Stimulated activated effector memory CD8-positive, alpha-beta T cell treated with anti-CD3 and anti-CD28 coated beads, Interleukin-12 subunit alpha, Interleukin-12 subunit beta, amount 100 ng/mL, for 72 hours (primary cell): ENCODE measurements around the gene ANKRD62.
"Not testable (repeated sequence)": the region's sequence is repeated elsewhere in the genome, so short reads cannot be mapped to it uniquely, and the experiment has no call there.

Experiments used
- ATAC-seq: fragments of 150-1000 bp; cut with Tn5 transposase; 2 replicates; pipeline ENCODE4 v1.10.0; 2021
- DNase-seq, 2 donors: peaks; one replicate each; pipeline ENCODE4 v3.0.0; 2021 to 2022; ENCODE audit warnings: low spot score in 2 of 2
- H3K27ac Mint-ChIP-seq: one replicate; pipeline ENCODE4 v1.8.0; 2022; ENCODE audit warnings: mild to moderate bottlenecking, mixed read lengths
- H3K36me3 Mint-ChIP-seq: one replicate; pipeline ENCODE4 v1.8.0; 2022; ENCODE audit warnings: mild to moderate bottlenecking, mixed read lengths
- H3K4me1 Mint-ChIP-seq: one replicate; pipeline ENCODE4 v1.8.0; 2022; ENCODE audit warnings: mixed read lengths
- H3K4me3 Mint-ChIP-seq: one replicate; pipeline ENCODE4 v1.8.0; 2022; ENCODE audit warnings: mild to moderate bottlenecking, mixed read lengths
- H3K9me3 Mint-ChIP-seq: one replicate; pipeline ENCODE4 v1.8.0; 2022; ENCODE audit warnings: mixed read lengths

ANKRD62 gene

GRCh38 chr18:12109836-12110235 is 16.2 kb downstream of the ANKRD62 start:
- DNase-seq (no peak), ATAC-seq (no peak)
- H3K27ac Mint-ChIP-seq: no peak overlapping the region
- no peaks in the 10 kb centered on the region for H3K9me3 Mint-ChIP-seq
- H3K4me3 Mint-ChIP-seq: no peak overlapping the region
- no peaks in the 10 kb centered on the region for H3K36me3 Mint-ChIP-seq
- no peaks in the 10 kb centered on the region for H3K4me1 Mint-ChIP-seq

DNA sequence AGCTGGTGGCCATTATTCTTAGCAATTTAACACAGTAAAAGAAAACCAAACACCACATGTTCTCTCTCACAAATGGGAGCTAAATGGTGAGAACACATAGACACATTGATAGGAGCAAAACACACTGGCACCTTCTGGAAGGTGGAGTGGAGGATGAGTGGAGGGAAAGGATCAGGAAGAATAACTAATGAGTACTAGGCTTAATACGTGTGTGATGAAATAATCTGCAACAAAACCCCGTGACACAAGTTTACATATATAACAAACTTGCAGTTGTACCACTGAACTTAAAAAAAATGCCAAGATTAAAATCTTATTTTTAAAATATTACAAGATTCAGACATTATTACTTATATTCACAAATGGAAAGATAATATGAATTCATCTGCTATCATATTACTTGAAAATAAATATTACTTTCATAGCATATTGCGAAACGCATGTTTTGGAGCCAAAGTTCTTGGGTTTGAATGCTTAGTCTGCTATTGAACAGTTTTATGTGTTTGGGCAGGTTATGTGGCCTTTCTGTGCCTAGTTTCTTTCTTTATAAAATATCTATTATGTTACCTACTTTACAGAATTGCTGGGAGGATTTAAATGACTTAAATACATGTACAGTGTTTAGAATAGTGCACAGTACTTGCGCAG is 20.5 kb downstream of the ANKRD62 start:
- ATAC-seq (no peak), DNase-seq (no peak)
- no peak overlapping the region for H3K27ac Mint-ChIP-seq
- no peaks in the 10 kb centered on the region for H3K9me3 Mint-ChIP-seq
- no peak overlapping the region for H3K4me3 Mint-ChIP-seq
- no peaks in the 10 kb centered on the region for H3K36me3 Mint-ChIP-seq
- H3K4me1 Mint-ChIP-seq: no peaks in the 10 kb centered on the region

DNA sequence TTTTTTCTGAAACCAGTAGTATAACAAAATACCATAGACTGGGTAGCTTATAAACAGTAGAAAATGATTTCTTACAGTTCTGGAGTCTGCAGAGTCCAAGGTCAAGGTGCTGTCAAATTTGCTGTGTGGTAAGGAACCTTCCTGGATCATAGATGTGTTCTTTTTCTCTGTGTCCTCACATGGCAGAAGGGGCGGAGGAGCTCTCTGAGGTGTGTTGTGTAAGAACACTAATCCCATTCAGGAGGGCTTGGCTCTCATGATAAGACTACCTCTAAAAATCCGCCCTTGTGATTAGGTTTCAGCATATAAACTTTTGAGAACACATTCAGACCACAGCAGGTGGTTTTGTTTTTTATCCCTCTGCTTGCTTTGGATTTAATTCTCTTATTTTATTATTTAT is 25.7 kb downstream of the ANKRD62 start:
- ATAC-seq: no peak
- no peaks in the 10 kb centered on the region for H3K4me1 Mint-ChIP-seq
- DNase-seq: no peak
- no peaks in the 10 kb centered on the region for H3K36me3 Mint-ChIP-seq
- no peaks in the 10 kb centered on the region for H3K9me3 Mint-ChIP-seq
- H3K27ac Mint-ChIP-seq: no peak overlapping the region
- H3K4me3 Mint-ChIP-seq: no peak overlapping the region

DNA sequence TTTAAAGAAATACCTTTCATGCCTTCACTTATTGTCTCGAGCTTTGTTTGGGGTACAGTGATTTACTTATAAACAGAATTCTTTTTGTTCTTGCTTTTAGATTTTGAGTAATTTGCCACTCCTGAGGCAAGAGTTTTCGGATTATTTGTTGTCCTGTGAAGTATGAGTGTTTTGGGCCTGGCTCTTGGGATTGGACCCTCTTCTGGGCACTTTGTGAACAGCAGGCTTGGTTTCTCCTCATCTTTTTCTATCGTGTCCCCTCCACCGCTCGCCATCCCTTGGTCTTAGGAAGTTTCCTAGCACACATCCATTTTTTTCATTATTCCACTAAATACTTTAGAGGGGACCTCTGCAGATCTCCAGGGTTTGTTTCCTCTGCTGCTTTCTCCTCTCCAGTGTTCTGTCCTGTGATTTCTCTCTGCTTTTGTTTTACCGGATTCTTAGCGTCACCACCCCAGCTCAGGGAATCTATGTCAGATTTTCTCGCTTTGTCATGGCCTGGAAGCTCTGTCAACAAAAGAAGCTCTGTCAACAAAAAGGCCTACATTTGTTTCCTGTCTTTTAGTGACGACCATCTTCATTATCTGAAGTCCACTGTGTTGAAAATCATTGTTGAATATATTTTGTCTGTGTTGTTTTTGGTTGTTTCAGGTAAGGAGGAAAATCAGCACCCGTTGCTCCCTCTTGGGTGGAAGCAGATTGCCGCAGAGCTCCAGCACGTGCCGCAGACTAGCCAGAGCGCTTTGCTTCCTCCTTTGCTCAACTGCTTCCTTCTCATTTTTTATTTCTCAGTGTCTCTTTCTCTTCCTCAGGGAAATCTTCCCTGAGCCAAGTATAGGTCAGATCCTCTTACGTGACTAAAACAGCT is 27.8 kb downstream of the ANKRD62 start:
- no peaks in the 10 kb centered on the region for H3K36me3 Mint-ChIP-seq
- no peaks in the 10 kb centered on the region for H3K9me3 Mint-ChIP-seq
- no peak overlapping the region for H3K27ac Mint-ChIP-seq
- ATAC-seq: no peak
- no peaks in the 10 kb centered on the region for H3K4me1 Mint-ChIP-seq
- H3K4me3 Mint-ChIP-seq: no peak overlapping the region
- DNase-seq: no peak

GRCh38 chr18:12122043-12122389 is 28.4 kb downstream of the ANKRD62 start:
- not testable (repeated sequence) for H3K27ac Mint-ChIP-seq, H3K4me1 Mint-ChIP-seq, ATAC-seq, H3K36me3 Mint-ChIP-seq, H3K4me3 Mint-ChIP-seq, H3K9me3 Mint-ChIP-seq, DNase-seq

GRCh38 chr18:12127647-12128046 is 34.0 kb downstream of the ANKRD62 start:
- H3K27ac Mint-ChIP-seq, DNase-seq, H3K4me1 Mint-ChIP-seq: not testable (repeated sequence)

DNA sequence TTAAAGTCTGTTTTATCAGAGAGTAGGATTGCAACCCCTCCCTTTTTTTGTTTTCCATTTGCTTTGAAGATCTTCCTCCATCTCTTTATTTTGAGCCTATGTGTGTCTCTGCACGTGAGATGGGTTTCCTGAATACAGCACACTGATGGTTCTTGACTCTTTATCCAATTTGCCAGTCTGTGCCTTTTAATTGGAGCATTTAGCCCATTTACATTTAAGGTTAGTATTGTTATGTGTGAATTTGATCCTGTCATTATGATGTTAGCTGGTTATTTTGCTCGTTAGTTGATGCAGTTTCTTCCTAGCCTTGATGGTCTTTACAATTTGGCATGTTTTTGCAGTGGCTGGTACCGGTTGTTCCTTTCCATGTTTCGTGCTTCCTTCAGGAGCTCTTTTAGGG is 45.2 kb downstream of the ANKRD62 start:
- H3K9me3 Mint-ChIP-seq, DNase-seq, H3K4me1 Mint-ChIP-seq, H3K27ac Mint-ChIP-seq, H3K4me3 Mint-ChIP-seq, H3K36me3 Mint-ChIP-seq, ATAC-seq: not testable (repeated sequence)

More at GRCh38 chr18:12127647-12128046, 34.0 kb downstream of the ANKRD62 start:
- H3K36me3 Mint-ChIP-seq, H3K9me3 Mint-ChIP-seq, ATAC-seq, H3K4me3 Mint-ChIP-seq: not testable (repeated sequence)

- H3K9me3 Mint-ChIP-seq, H3K4me1 Mint-ChIP-seq, H3K36me3 Mint-ChIP-seq, H3K4me3 Mint-ChIP-seq, ATAC-seq, DNase-seq, H3K27ac Mint-ChIP-seq: not testable (repeated sequence)
These were observed 47.2 kb downstream of the ANKRD62 start for GRCh38 chr18:12140866-12141265.

GRCh38 chr18:12141778-12142177 is 48.1 kb downstream of the ANKRD62 start:
- not testable (repeated sequence) for H3K9me3 Mint-ChIP-seq, H3K36me3 Mint-ChIP-seq, ATAC-seq, H3K4me3 Mint-ChIP-seq, H3K27ac Mint-ChIP-seq, DNase-seq, H3K4me1 Mint-ChIP-seq

DNA sequence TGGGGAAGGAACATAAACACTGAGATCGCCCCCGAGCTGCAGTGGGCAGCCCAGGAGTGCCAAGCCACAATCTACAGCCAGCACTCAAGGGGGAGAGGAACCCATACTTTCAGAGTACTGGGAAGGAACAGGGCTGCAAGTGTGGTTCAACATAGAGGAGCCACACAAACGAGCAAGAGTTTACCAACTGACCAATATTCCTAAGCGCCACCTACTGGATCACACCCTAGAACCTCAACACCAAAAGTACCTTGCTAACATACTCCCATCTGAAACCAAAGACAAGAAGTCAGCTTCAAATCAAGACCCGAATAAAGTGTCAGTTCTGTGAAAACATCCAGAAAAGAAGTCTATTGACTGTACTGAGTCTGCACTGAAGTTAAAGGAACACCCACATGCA is 55.8 kb downstream of the ANKRD62 start:
- H3K27ac Mint-ChIP-seq, DNase-seq, H3K4me3 Mint-ChIP-seq, H3K4me1 Mint-ChIP-seq, ATAC-seq, H3K36me3 Mint-ChIP-seq, H3K9me3 Mint-ChIP-seq: not testable (repeated sequence)

DNA sequence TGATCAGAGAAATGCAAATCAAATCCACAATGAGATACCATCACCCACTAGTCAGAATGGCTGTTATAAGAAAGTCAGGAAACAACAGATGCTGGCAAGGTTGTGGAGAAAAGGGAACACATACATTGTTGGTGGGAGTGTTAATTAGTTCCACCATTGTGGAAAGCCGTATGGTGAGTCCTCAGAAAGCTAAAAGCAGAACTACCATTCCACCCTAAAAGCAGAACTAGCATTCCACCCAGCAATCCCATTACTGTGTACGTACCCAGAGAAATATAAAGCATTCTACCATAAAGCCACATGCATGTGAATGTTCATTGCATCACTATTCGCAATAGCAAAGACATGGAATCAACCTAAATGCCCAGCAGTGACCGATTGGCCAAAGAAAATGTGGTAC is 60.7 kb downstream of the ANKRD62 start:
- Mint-ChIP-seq H3K9me3 (no peaks in the 10 kb centered on the region), H3K36me3 (no peaks in the 10 kb centered on the region), H3K4me1 (no peaks in the 10 kb centered on the region), H3K4me3 (no peak overlapping the region), H3K27ac (no peak overlapping the region)
- ATAC-seq (no peak), DNase-seq (no peak)

- Mint-ChIP-seq H3K36me3 (no peaks in the 10 kb centered on the region), H3K9me3 (no peaks in the 10 kb centered on the region), H3K27ac (no peak overlapping the region), H3K4me1 (no peaks in the 10 kb centered on the region), H3K4me3 (no peak overlapping the region)
- DNase-seq (no peak), ATAC-seq (no peak)
These were observed 62.4 kb downstream of the ANKRD62 start for GRCh38 chr18:12155996-12156395.

DNA sequence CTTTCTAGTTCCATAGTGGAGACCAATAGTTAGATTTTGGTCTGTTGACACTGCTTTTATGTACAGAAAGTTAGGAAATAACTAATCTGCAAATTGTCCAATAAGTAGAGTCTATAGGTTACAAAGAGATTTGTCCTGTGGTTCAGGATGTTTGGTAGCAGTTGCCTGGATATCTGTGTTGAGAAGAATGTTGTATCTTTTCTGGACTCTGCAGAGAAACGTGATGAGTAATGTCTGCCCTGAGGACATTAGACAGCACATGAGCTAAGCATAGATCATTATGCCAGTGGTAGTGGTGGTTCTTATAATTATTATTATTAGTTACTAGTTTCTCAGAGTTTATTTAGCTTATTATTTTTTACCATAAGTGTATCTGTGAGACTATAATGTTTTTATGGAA is 65.8 kb downstream of the ANKRD62 start:
- no peaks in the 10 kb centered on the region for H3K9me3 Mint-ChIP-seq
- H3K27ac Mint-ChIP-seq: no peak overlapping the region
- H3K4me1 Mint-ChIP-seq: no peaks in the 10 kb centered on the region
- no peak overlapping the region for H3K4me3 Mint-ChIP-seq
- DNase-seq: no peak
- H3K36me3 Mint-ChIP-seq: no peaks in the 10 kb centered on the region
- ATAC-seq: no peak

DNA sequence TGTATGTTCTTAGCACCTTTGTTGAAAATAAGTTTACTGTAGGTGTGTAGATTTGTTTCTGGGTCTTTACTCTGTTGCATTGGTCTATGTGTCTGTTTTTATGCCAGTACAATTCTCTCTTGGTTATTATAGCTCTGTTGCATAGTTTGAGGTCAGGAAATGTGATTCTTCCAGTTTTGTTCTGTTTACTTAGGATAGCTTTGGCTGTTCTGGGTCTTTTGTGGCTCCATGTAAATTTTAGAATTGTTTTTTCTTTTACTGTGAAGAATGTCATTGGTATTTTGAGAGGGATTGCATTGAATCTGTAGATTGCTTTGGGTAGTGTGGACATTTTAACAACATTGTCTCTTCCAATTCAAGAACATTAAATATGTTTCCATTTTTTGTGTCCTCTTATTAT is 69.1 kb downstream of the ANKRD62 start:
- H3K36me3 Mint-ChIP-seq: no peaks in the 10 kb centered on the region
- no peaks in the 10 kb centered on the region for H3K9me3 Mint-ChIP-seq
- ATAC-seq (no peak), DNase-seq (no peak)
- H3K27ac Mint-ChIP-seq: no peak overlapping the region
- no peaks in the 10 kb centered on the region for H3K4me1 Mint-ChIP-seq
- no peak overlapping the region for H3K4me3 Mint-ChIP-seq

- H3K4me3 Mint-ChIP-seq: no peak overlapping the region
- no peak for ATAC-seq
- no peak overlapping the region for H3K27ac Mint-ChIP-seq
- no peaks in the 10 kb centered on the region for H3K9me3 Mint-ChIP-seq
- DNase-seq: no peak
- H3K36me3 Mint-ChIP-seq: no peaks in the 10 kb centered on the region
- H3K4me1 Mint-ChIP-seq: no peaks in the 10 kb centered on the region
These were observed 71.6 kb downstream of the ANKRD62 start for GRCh38 chr18:12165038-12165768.
